ENCODE results near the gene FOXN4.

GRCh38 chr12:109274381-109274780 is 34.7 kb downstream of the FOXN4 start:
- TF ChIP-seq, protein P1, sequence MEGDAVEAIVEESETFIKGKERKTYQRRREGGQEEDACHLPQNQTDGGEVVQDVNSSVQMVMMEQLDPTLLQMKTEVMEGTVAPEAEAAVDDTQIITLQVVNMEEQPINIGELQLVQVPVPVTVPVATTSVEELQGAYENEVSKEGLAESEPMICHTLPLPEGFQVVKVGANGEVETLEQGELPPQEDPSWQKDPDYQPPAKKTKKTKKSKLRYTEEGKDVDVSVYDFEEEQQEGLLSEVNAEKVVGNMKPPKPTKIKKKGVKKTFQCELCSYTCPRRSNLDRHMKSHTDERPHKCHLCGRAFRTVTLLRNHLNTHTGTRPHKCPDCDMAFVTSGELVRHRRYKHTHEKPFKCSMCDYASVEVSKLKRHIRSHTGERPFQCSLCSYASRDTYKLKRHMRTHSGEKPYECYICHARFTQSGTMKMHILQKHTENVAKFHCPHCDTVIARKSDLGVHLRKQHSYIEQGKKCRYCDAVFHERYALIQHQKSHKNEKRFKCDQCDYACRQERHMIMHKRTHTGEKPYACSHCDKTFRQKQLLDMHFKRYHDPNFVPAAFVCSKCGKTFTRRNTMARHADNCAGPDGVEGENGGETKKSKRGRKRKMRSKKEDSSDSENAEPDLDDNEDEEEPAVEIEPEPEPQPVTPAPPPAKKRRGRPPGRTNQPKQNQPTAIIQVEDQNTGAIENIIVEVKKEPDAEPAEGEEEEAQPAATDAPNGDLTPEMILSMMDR (IDR thresholded peaks at IDR 0.05; ENCODE audit: low read length): no peak
- no peak for TF ChIP-seq EZH2 (IDR thresholded peaks at IDR 0.05; ENCODE audit: borderline replicate concordance, low read length)

Data from OCI-LY1 (cell line).